Adipose tissue (tissue), 3 donors: ENCODE data around the gene HTRA3. TPM values are rescaled to one million over a fixed set of nuclear protein-coding genes. Genes with fewer than 3 reads are reported as not detected.

Experiments used
- H3K27ac ChIP-seq: one replicate; pipeline ENCODE4 v1.5.1; 2013; ENCODE audit warnings: low read depth, low read length
- WGBS, 3 donors: extraction: QIAGEN DNeasy Blood & Tissue Kit; methylation state at CpG; one replicate each; pipeline ENCODE4 v1.1.7; 2013; 5-methylcytosine and 5-hydroxymethylcytosine counted together
- polyA plus RNA-seq, 3 donors: library from polyadenylated mRNA; stranded (reverse); fragments of 200-250 nt; gene quantifications; one replicate each; pipeline ENCODE4 v1.2.3, GENCODE V29; 2013
- donor health status: healthy with polysubstance abuse.
- donor health status: Bipolar disorder and iron deficiency.
- donor health status: healthy.

The HTRA3 gene
- polyA plus RNA-seq, 3 donors = 5.8 to 56.3 (median 41.8) TPM

DNA sequence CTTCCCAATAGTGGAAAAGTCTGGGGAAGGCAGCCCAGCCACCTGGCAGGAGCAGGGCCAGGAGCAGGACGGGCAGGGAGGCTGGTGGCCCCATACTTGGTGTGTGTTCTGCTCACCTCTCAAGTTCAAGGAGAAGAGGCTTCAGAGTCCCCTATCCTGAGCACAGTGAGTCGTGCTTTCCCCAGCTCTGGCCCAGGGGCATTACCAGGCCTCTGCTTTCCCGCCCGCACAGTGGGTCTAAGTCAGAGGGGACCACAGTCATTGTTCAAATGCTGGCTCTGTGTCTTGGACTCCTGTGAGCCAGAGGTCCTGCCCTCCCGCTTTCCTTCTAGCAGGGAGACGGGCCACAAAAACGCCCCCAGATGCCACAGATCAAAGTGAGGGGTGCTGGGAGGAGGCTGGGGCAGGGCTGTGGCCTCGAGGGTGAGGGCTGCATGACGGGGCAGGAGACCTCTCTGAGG lies 27.6 kb downstream of the HTRA3 start:
- WGBS, 3 donors = 78 to 89% (median 86%) methylated on average over 9 of the region's 9 CpGs
- H3K27ac ChIP-seq = no peak overlapping the region

DNA sequence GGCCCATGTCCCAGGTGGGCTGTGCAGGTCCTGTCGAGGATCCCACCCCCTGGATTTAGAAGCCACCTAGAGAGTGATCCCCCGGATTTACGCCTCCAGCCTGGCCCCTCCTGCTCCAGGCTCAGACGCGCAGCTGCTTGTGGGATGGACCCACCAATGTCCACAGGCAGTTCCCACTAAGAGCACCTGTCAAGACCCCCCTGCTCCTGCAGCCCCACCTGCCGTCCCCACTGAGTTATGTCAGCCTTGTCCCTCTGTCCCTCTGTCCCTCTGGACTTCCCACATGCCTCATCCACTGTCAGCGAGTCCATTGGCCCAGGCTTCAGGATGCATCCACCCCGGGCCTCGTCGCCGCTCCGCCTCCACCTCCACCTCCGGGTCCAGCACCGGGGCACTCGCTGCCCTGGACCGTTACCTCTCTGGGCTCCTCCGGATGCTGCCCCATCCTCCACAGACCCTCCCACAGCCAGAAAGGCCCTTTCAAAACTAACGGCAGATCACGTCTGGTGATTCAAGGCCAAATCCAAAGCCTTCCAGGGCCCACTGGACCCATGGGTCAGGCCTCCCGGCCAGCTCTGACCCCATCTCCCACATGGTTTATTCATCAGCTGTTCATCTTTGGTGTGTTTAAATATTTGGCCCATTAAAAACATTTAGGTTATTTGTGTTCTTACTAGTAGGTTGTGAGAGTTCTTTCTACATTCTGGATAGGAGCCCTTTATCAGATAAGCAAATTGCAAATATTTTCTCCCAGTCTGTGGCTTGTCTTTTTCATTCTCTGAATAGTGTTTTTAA lies 28.3 kb downstream of the HTRA3 start:
- 66 to 86% (median 76%) methylated on average over 18 to 20 of the region's 20 CpGs for WGBS, 3 donors
- H3K27ac ChIP-seq = no peak overlapping the region

DNA sequence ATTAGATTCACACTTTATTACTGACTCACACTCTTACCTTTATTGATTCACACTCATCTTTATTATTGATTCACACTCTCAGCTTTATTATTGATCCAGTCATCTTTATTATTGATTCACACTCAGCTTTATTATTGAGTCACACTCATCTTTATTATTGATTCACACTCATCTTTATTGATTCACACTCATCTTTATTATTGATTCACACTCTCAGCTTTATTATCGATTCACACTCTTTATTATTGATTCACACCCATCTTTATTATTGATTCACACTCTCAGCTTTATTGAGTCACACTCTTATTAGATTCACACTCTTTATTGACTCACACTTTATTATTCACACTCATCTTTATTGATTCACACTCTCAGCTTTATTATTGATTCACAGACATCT lies 31.3 kb downstream of the HTRA3 start:
- WGBS, 3 donors = 96 to 98% (median 98%) methylated on average over 1 of the region's 1 CpG
- no peak overlapping the region for H3K27ac ChIP-seq

DNA sequence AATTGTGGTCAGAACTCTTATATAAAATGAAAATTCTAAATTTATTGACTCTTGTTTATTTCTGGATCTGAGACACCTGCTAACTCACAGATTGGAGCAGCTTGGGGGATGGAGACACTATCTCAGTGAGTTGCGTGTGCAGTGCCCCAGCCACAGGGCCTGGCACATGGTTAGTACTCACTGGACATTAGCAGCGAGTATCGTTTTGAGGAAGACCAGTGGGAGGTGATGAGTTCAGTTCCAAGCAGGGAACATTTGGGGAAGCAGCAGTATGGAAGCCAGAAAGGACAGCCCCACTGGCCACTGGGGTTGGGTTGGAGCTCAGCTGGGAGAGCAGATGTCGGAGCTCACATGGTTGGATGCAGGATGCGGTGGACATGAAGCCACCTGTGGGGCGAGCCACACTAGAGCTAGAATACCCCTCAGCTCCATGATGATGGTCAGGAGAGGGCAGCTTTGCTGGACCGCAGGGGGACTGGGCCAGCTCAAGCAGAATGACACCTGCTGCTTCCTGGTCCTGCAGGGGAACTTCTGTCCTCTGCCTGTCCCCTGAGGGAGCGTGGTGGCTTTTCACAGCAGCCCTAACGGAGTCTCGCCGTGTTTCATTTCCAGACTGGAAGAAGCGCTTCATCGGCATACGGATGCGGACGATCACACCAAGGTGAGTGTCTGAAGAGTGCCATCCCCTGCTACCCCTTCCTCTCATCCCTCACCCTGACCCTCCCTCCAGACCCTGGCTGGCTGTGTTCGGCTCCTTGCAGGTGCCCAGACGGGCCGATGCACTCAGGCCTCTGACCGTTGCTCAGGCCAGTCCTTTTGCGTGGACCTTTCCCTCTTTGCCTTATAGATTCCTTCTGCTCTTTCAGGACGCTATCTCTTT lies 32.5 kb downstream of the HTRA3 start:
- no peak overlapping the region for H3K27ac ChIP-seq
- 91 to 97% (median 96%) methylated on average over 22 of the region's 22 CpGs for WGBS, 3 donors

DNA sequence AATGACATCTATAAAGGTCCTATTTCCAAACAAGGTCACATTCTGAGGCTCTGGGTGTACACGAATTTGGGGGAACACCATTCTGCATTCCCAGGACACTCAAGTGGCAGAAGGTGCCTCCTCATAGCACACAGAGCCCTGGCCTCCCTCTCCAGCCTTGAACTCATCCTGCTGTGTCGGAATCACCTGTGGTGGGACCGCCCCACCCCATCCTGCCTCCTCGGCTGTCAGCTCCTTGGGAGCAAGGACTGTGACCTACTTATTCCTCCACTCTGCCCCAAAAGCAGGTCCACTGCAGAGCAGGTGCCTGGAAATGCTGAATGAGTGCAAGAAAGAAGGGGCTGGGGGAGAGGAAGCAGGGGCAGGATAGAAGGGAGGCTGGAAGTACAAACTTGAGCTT lies 33.5 kb downstream of the HTRA3 start:
- no peak overlapping the region for H3K27ac ChIP-seq
- 64 to 84% (median 78%) methylated on average over 4 of the region's 4 CpGs for WGBS, 3 donors

DNA sequence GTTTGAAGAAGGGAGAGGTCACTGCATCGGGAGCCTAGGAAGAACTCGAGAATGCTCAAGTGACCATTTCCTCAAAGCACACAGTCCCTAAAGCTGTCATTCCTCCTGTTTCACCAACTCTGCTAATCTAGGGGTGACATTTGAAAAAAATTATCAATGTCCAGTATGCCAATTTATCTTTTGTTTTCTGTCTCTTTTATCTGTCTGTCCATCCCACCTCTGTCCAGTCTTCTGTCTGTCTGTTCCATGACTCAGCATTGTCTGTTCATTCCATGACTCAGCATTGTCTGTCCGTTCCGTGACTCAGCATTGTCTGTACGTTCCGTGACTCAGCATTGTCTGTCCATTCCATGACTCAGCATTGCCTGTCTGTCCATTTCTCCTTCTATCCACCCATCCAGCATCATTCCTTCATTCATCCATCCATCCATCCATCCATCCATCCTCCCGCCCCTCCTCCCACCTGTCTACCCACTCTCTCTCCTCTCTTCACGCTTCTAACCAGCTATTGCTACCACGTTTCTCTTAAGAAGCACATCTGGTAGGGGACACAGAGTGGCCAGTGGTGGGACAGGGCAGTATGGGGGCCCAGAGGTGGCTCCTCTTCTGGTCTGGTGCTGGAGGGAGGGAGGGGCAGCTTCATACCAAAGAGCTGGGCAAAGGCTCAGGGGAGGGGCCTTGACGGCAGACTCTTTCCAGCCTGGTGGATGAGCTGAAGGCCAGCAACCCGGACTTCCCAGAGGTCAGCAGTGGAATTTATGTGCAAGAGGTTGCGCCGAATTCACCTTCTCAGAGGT lies 34.1 kb downstream of the HTRA3 start:
- no peak overlapping the region for H3K27ac ChIP-seq
- 63 to 78% (median 68%) methylated on average over 13 of the region's 13 CpGs for WGBS, 3 donors

DNA sequence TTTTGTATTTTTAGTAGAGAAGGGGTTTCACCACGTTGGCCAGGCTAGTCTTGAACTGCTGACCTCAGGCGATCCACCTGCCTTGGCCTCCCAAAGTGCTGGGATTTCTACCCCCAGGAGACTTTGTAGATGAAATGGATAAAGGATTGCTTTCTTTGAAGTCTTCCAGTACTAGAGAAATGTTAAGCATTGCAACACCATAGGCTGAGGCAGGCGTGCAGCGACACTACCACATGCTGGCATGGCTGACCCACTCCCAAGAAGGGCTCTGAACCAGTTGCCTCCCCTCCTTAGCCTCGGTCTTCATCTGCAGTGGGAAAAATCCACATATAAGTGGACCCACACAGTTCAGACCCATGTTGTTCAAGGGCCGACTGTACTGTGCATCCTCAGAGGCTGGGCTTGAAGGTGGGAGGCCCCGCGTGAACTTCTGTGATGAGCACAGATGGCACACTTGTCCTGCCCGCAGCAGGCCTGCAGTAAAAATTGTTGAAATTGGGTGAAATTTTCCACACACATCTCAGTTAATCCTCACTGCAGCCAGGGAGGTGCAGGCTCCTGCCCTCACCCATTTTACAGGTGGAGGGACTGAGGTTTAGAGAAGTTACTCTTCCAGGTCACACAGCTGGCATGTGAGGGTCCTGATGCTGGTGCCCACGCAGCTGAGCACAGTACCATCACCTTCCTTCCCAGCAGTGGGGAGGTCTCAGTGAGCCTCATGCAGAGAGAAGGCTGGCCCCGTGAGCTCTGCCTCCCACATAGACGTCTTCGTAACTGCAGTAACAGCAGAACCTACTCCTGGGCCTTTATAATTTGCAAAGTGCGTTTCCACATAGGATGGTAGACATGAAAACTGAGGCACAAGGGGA lies 35.5 kb downstream of the HTRA3 start:
- WGBS, 3 donors = 82% methylated on average over 14 of the region's 14 CpGs
- no peak overlapping the region for H3K27ac ChIP-seq

DNA sequence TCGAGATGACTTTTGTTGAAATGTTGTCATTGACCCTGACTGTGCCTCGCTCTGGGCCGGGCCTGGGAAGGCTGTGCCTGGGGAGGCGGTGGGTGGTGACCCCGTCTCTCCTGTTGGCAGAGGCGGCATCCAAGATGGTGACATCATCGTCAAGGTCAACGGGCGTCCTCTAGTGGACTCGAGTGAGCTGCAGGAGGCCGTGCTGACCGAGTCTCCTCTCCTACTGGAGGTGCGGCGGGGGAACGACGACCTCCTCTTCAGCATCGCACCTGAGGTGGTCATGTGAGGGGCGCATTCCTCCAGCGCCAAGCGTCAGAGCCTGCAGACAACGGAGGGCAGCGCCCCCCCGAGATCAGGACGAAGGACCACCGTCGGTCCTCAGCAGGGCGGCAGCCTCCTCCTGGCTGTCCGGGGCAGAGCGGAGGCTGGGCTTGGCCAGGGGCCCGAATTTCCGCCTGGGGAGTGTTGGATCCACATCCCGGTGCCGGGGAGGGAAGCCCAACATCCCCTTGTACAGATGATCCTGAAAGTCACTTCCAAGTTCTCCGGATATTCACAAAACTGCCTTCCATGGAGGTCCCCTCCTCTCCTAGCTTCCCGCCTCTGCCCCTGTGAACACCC lies 36.4 kb downstream of the HTRA3 start:
- no peak overlapping the region for H3K27ac ChIP-seq
- 57 to 76% (median 68%) methylated on average over 33 to 35 of the region's 35 CpGs for WGBS, 3 donors

DNA sequence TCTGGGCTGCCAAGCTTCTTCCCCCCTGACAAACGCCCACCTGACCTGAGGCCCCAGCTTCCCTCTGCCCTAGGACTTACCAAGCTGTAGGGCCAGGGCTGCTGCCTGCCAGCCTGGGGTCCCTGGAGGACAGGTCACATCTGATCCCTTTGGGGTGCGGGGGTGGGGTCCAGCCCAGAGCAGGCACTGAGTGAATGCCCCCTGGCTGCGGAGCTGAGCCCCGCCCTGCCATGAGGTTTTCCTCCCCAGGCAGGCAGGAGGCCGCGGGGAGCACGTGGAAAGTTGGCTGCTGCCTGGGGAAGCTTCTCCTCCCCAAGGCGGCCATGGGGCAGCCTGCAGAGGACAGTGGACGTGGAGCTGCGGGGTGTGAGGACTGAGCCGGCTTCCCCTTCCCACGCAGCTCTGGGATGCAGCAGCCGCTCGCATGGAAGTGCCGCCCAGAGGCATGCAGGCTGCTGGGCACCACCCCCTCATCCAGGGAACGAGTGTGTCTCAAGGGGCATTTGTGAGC lies 37.0 kb downstream of the HTRA3 start:
- H3K27ac ChIP-seq = no peak overlapping the region

DNA sequence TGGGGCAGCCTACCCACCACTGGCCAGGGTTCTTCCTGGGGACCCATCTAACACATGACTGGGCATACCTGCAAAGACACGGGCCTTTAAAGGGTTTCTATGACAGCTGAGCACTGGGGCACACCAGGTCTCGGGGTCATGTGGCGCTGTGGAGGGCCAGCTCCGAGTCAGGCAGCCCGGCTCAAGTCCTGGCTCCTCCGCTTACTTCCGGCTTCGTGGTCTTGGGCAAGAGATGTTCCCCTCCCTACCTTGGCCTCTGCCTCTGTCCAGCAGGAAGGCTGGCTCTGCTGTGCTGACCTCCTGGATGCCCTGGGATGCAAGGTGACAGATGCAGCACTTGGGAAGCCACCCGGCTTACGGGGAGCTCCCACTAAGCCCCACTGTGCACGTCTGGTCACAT lies 37.6 kb downstream of the HTRA3 start:
- no peak overlapping the region for H3K27ac ChIP-seq
- 72 to 77% (median 72%) methylated on average over 11 of the region's 11 CpGs for WGBS, 3 donors

More for the DNA sequence above, 37.0 kb downstream of the HTRA3 start:
- 31 to 45% (median 43%) methylated on average over 13 to 16 of the region's 16 CpGs for WGBS, 3 donors

DNA sequence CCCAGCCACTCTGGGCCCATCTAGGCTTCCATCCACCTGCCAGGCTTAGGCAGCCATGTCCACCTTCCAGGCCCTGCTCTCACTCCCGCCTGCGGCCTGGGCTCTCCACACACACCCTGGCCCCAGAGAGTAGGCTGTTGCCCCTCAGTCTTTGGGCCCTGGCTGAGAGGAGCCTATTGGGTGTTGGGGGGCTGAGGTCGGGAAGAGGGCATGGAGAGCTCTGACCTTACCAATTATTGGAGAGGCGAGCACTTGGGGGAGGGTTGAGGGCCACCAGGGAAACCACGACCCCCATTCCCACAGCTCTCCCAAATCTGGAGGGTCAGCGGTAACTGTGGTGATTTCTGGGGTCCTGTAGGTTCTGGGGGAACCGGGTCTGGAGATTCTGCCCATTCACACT lies 38.2 kb downstream of the HTRA3 start:
- H3K27ac ChIP-seq = no peak overlapping the region
- 88 to 97% (median 92%) methylated on average over 7 of the region's 7 CpGs for WGBS, 3 donors

DNA sequence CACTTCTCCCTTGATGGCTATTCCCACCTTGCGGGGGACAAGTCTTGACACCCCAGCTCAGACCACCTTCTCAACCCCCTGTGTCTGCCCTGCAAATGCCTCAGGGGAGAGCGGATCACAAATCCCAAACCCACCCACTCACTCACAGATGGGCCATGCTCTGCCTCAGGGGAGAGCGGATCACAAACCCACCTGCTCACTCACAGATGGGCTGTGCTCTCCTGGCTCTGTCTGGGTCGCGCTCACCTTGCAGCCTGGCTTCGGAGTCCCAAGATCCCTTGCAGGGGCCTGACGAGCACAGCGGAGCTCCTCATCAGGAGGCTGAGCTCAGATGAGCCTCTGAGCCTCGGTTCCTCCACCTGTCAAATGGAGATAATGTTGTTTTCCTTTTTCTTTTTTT lies 38.6 kb downstream of the HTRA3 start:
- 84 to 97% (median 95%) methylated on average over 9 of the region's 9 CpGs for WGBS, 3 donors
- no peak overlapping the region for H3K27ac ChIP-seq

DNA sequence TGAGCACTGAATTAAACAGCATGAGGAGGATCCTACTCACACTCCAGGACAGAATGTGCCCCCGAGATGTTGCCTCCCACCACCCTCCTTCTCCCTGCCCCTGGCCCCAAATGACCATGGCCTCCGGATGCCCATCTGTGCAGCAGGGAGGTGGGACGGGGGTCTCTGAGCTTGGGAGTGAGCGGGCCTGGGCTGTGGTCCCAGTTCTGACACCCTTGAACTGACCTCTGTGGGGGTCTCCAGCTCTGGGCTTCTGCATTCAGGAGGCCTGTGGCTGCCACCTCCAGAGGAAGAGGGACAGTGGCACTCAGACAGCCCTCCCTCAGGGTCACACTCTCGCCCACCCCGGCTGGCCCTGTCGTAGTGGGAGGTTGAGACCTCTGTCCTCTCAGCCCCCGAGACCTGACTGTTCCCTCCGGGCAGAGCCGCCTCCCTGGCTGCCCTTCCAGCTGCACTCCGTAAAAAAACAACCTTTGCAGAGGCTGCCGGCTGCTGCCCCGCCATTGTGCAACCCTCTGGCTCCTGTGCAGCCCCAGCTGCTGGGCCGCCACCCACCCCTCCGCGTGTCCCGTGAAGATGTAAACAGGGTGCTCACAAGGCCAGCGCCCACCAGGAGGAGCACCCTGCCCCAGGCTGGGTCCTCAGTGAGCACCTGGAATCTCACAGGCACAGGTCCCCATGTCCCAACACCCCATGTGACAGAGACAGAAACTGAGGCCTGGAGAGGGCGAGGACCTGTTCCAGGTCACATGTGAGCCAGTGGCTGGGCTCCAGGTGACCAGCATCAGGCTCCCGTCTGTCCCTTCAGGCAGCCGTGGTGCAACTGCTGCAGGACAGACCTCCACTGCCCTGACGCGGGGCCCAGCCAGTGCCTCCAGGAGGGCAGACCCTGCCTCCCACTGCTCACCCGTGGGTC lies 39.6 kb downstream of the HTRA3 start:
- no peak overlapping the region for H3K27ac ChIP-seq
- 58 to 59% (median 59%) methylated on average over 24 of the region's 24 CpGs for WGBS, 3 donors

DNA sequence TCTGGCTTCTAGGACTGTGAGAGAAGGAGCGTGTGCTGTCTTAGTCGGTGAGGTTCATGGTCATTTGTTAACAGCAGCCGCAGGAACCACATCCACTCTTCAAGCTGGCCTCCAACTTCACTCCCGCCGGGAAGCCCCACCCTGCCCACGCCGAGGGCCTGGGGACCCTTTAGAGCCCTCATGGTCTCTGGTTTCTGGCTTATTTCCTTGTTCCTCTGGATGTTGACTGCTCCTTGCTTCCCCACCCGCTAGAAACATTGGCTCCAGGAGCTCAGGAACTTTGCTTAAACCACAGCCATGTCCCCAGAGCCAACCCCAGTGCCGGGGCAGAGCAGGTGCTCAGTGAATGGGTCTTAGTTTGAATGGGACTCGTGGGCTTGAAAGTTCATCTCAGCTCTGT lies 40.8 kb downstream of the HTRA3 start:
- no peak overlapping the region for H3K27ac ChIP-seq
- 66 to 74% (median 74%) methylated on average over 10 of the region's 10 CpGs for WGBS, 3 donors

DNA sequence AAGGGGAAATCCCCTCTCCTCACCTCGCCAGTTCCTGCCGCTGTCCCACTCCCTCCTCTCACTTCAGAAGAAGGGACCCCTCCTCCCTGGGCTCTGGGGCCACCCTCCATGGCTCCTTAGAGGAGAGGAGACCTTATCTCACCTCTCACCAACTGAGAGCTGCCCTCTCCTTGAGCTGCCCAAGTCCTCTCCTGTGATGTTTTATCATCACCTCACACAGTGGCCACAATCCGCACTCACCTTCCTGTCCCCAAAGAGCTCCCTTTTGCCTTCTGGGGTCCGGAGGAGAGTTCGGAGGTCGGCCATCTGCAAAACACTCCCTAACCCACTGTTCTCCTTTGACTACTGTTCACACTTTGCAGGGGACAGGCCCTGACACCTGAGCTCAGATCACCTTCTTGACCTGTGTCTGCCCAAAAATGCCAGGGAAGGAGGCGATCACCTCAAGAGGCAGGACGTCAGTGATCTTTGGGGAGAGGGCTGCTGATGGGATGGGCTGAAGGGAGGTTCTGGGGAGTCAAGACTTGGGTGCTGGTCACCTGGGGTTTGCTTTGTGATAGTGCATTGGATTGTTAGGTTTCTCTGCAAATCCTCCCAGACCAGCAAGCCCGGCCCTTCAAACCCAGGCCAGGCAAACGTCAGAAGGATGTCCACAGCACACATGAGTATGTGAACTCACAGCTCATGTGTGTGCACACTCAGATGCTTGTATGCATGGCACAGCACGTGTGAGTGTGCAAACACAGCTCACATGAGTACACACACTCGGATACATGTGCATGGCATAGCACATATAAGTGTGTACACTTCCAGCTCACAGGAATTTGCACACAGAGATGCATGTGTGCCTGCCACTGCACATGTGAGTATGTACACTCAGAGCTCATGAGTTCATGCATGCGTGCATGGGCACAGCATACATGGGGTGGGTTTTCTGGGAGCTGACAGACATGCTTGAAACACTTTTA lies 41.8 kb downstream of the HTRA3 start:
- WGBS, 3 donors = 65 to 82% (median 74%) methylated on average over 12 to 13 of the region's 13 CpGs
- no peak overlapping the region for H3K27ac ChIP-seq
